Adrenal gland (tissue), 5 donors: ENCODE results near the gene CWC27.

ENCODE experiments used
- POLR2A ChIP-seq, 2 donors: fragments of 450-650 bp; IDR thresholded peaks; one replicate each; pipeline ENCODE4 v1.6.1; 2017; ENCODE audit warnings: antibody characterized with exemption in 2 of 2, mild to moderate bottlenecking in 2 of 2, moderate library complexity in 1 of 2
- TF ChIP-seq, protein P1 (sequence below), 6 experiments: fragments of 450-650 bp in 4 of 6; fragments of 200-600 bp in 2 of 6; sonication (generic) in 1 of 6; IDR thresholded peaks; 1 replicate in 5 of 6; 2 replicates in 1 of 6; pipeline versions ENCODE4 v1.5.1 to v1.8.0; 2016 to 2021; ENCODE audit warnings: antibody characterized with exemption in 6 of 6, mild to moderate bottlenecking in 2 of 6, moderate library complexity in 1 of 6
- donor health status: DM: no; HTN: no; CAD: no.

DNA sequence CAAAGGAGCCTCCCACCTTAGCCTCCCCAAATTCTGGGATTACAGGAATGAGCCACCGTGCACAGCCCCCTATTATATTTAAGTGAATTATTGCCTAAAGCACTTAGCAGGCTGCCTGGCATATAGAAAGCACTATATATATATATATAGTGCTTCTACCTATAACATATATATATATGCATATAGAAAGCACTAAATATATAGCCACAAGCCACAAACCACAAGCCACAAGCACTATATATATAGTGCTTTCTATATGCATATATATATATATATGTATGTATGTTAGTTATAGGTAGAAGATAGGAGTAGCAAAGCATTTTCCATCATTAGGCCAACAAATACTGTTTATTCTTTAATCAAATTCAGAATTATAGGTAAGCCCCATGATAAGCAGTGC lies 185.8 kb downstream of the CWC27 start:
- TF ChIP-seq, protein P1, sequence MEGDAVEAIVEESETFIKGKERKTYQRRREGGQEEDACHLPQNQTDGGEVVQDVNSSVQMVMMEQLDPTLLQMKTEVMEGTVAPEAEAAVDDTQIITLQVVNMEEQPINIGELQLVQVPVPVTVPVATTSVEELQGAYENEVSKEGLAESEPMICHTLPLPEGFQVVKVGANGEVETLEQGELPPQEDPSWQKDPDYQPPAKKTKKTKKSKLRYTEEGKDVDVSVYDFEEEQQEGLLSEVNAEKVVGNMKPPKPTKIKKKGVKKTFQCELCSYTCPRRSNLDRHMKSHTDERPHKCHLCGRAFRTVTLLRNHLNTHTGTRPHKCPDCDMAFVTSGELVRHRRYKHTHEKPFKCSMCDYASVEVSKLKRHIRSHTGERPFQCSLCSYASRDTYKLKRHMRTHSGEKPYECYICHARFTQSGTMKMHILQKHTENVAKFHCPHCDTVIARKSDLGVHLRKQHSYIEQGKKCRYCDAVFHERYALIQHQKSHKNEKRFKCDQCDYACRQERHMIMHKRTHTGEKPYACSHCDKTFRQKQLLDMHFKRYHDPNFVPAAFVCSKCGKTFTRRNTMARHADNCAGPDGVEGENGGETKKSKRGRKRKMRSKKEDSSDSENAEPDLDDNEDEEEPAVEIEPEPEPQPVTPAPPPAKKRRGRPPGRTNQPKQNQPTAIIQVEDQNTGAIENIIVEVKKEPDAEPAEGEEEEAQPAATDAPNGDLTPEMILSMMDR (IDR thresholded peaks at IDR 0.05), result no peak
- TF ChIP-seq POLR2A (IDR thresholded peaks at IDR 0.05), result no peak
